Measurements from ENCODE around the gene IFT20.

IFT20 gene

DNA sequence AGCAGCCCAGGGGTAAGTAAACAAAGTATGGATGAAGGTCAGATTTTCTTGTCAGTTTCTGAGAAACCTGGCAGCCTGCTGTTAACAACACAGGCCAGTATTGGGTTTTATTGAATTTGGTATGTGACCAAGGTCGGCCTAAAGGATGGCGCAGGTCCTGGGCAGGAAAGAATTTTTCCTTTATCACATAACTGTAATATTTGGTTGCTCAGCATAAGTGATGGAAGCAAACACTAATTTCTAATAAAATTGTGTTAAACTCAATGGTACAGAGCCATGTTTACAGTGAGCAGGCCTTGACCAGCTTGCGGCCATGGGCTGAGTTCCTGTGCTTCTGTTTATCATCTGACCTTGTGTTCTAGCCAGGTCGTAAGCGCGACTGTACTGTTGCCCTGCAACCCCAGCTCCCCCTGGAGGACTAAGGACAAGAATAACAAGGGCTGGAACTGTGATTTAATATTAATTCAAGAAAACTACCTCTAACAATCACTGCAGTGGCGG is 11.5 kb upstream of the IFT20 start:
- Histone ChIP-seq H3K79me2 (ENCODE audit: low read length) (no peaks in the 10 kb centered on the region), H3K4me2 (ENCODE audit: low read length) (no peak overlapping the region), H3K9me3 (ENCODE audit: insufficient read depth, low read length) (no peaks in the 10 kb centered on the region), H4K20me1 (ENCODE audit: insufficient read depth, low read length) (no peaks in the 10 kb centered on the region), H3K4me1 (ENCODE audit: low read length) (no peaks in the 10 kb centered on the region), H3K4me3 (ENCODE audit: low read length) (no peak overlapping the region), H3K27ac (ENCODE audit: low read length) (no peak overlapping the region), H2AFZ (ENCODE audit: low read depth, low read length) (no peak overlapping the region), H3K9ac (ENCODE audit: low read length) (no peak overlapping the region), H3K36me3 (replicated peaks; ENCODE audit: low read depth, low read length) (peaks cover 67% of the 10 kb centered on the region), H3K27me3 (ENCODE audit: low read depth, low read length) (no peaks in the 10 kb centered on the region)
- TF ChIP-seq, protein P1, sequence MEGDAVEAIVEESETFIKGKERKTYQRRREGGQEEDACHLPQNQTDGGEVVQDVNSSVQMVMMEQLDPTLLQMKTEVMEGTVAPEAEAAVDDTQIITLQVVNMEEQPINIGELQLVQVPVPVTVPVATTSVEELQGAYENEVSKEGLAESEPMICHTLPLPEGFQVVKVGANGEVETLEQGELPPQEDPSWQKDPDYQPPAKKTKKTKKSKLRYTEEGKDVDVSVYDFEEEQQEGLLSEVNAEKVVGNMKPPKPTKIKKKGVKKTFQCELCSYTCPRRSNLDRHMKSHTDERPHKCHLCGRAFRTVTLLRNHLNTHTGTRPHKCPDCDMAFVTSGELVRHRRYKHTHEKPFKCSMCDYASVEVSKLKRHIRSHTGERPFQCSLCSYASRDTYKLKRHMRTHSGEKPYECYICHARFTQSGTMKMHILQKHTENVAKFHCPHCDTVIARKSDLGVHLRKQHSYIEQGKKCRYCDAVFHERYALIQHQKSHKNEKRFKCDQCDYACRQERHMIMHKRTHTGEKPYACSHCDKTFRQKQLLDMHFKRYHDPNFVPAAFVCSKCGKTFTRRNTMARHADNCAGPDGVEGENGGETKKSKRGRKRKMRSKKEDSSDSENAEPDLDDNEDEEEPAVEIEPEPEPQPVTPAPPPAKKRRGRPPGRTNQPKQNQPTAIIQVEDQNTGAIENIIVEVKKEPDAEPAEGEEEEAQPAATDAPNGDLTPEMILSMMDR (IDR thresholded peaks at IDR 0.05; ENCODE audit: low read depth, low read length) = no peak; the same call in 1 of the 2 replicates
- no peak for TF ChIP-seq EZH2phosphoT487 (IDR thresholded peaks at IDR 0.05; ENCODE audit: low read depth)

GRCh38 chr17:28346199-28346580 is 10.9 kb upstream of the IFT20 start:
- no peaks in the 10 kb centered on the region for H3K9me3 ChIP-seq (ENCODE audit: insufficient read depth, low read length)
- no peaks in the 10 kb centered on the region for H4K20me1 ChIP-seq (ENCODE audit: insufficient read depth, low read length)
- H3K36me3 ChIP-seq (replicated peaks; ENCODE audit: low read depth, low read length) = peaks cover 64% of the 10 kb centered on the region
- no peak overlapping the region for H3K9ac ChIP-seq (ENCODE audit: low read length)
- H3K27ac ChIP-seq (ENCODE audit: low read length) = no peak overlapping the region
- TF ChIP-seq EZH2phosphoT487 (IDR thresholded peaks at IDR 0.05; ENCODE audit: low read depth) = no peak
- TF ChIP-seq, protein P1 (IDR thresholded peaks at IDR 0.05; ENCODE audit: low read depth, low read length) = no peak
- no peak overlapping the region for H3K4me2 ChIP-seq (ENCODE audit: low read length)
- no peak overlapping the region for H3K4me3 ChIP-seq (ENCODE audit: low read length)
- no peak overlapping the region for H2AFZ ChIP-seq (ENCODE audit: low read depth, low read length)
- no peaks in the 10 kb centered on the region for H3K4me1 ChIP-seq (ENCODE audit: low read length)
- H3K79me2 ChIP-seq (ENCODE audit: low read length) = no peaks in the 10 kb centered on the region
- H3K27me3 ChIP-seq (ENCODE audit: low read depth, low read length) = no peaks in the 10 kb centered on the region

DNA sequence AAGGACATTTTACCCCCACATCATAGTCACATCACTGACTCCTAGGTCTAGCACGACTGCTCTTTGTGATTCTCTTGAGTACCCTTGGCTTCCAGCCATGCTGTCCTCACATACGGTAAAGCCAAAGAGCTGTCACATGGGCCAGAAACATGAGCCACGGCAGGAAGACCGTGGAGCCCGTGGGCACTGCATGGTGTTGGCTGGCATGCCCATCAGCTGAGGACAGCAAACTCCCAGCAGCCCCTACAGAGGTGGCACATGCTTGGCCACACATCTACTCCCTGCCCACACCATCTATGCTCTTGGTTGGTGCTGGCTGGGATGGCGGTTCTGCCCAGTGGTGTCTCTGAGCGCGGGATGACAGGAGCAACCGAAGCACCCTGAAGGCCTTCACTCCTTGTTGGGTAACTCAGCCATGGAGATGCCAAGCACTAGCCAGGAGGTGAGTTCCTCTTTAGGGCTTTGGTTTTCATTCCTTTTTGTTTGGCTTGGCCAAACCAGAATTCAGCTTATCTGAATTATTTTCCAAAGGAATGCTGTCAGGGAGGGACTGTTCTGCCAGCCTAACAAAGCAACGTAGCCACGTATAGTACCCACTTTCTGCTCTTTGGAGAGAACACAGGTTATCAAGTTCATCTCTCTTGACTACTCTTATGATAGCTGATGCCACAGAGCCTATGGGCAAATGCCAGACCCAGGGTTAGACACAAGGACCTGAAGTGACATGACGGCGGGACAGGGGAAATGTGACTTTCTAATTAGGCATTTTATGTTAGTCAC is 10.3 kb upstream of the IFT20 start:
- H3K9me3 ChIP-seq (ENCODE audit: insufficient read depth, low read length) = no peaks in the 10 kb centered on the region
- H3K9ac ChIP-seq (ENCODE audit: low read length) = no peak overlapping the region
- H2AFZ ChIP-seq (ENCODE audit: low read depth, low read length) = no peak overlapping the region
- H3K4me2 ChIP-seq (ENCODE audit: low read length) = no peak overlapping the region
- no peaks in the 10 kb centered on the region for H4K20me1 ChIP-seq (ENCODE audit: insufficient read depth, low read length)
- no peak overlapping the region for H3K4me3 ChIP-seq (ENCODE audit: low read length)
- H3K4me1 ChIP-seq (ENCODE audit: low read length) = no peaks in the 10 kb centered on the region
- H3K79me2 ChIP-seq (ENCODE audit: low read length) = no peaks in the 10 kb centered on the region
- H3K27ac ChIP-seq (ENCODE audit: low read length) = no peak overlapping the region
- H3K27me3 ChIP-seq (ENCODE audit: low read depth, low read length) = no peaks in the 10 kb centered on the region
- H3K36me3 ChIP-seq (replicated peaks; ENCODE audit: low read depth, low read length) = peaks cover 61% of the 10 kb centered on the region
- no peak for TF ChIP-seq EZH2phosphoT487 (IDR thresholded peaks at IDR 0.05; ENCODE audit: low read depth)
- TF ChIP-seq, protein P1 (IDR thresholded peaks at IDR 0.05; ENCODE audit: low read depth, low read length) = no peak

DNA sequence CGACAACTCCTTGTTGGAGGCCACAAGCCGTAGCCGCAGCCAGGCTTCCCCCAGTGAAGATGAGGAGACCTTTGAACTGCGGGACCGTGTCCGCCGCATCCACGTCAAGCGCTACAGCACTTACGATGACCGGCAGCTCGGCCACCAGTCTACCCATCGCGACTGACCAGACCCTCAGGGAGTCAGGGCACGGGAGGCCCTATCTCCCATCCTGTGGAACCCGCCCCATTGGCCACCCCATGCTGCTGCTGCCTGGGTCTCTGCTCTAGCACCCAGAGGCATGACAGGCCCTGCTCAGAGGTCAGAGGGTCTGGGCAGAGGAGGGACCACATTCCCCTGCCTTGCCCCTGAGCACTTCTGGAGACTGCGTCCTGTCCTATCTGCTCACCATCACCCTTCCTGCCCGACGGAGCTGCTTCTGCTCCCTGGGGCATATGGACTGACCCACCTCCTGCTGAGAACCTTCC is 9.2 kb upstream of the IFT20 start:
- H3K27me3 ChIP-seq (ENCODE audit: low read depth, low read length) = no peaks in the 10 kb centered on the region
- no peaks in the 10 kb centered on the region for H3K4me1 ChIP-seq (ENCODE audit: low read length)
- H3K4me2 ChIP-seq (ENCODE audit: low read length) = no peak overlapping the region
- H3K9me3 ChIP-seq (ENCODE audit: insufficient read depth, low read length) = no peaks in the 10 kb centered on the region
- no peak overlapping the region for H3K4me3 ChIP-seq (ENCODE audit: low read length)
- H4K20me1 ChIP-seq (ENCODE audit: insufficient read depth, low read length) = no peaks in the 10 kb centered on the region
- peaks cover 53% of the 10 kb centered on the region for H3K36me3 ChIP-seq (replicated peaks; ENCODE audit: low read depth, low read length)
- H3K79me2 ChIP-seq (ENCODE audit: low read length) = no peaks in the 10 kb centered on the region
- no peak overlapping the region for H2AFZ ChIP-seq (ENCODE audit: low read depth, low read length)
- no peak overlapping the region for H3K9ac ChIP-seq (ENCODE audit: low read length)
- H3K27ac ChIP-seq (ENCODE audit: low read length) = no peak overlapping the region
- TF ChIP-seq, protein P1 (IDR thresholded peaks at IDR 0.05; ENCODE audit: low read depth, low read length) = no peak
- TF ChIP-seq EZH2phosphoT487 (IDR thresholded peaks at IDR 0.05; ENCODE audit: low read depth) = no peak
